ENCODE measurements around the gene FGFR2. TPM values are rescaled to one million over a fixed set of nuclear protein-coding genes. Genes with fewer than 3 reads are reported as not detected.
A peak's percentile ranks its signal among the peaks of the same experiment; 100 is the strongest.

Gene FGFR2
- total RNA-seq, 1 experiment from 2014 or later, result 286 TPM

- no peaks in the 10 kb centered on the region for H3K9me3 Mint-ChIP-seq (ENCODE audit: unreplicated experiment)
- intact Hi-C loops (cut with micrococcal nuclease; ENCODE audit: unreplicated experiment), result no loop called here
- H3K36me3 ChIP-seq (ENCODE audit: control insufficient read depth, insufficient read depth, low read length), result peaks cover 3% of the 10 kb centered on the region
- H3K27me3 ChIP-seq (replicated peaks; ENCODE audit: control insufficient read depth, insufficient read depth, low read length), result no peaks in the 10 kb centered on the region
- no peak overlapping the region for H3K4me3 Mint-ChIP-seq (ENCODE audit: unreplicated experiment)
- no peak overlapping the region for H3K4me3 ChIP-seq (ENCODE audit: low read depth, low read length)
- ChIA-PET POLR2A (no interaction called here), CTCF (no interaction called here)
- BruUV-seq (replicated peaks), result no TSS peak
- peak overlapping the region; percentile 64 for H3K27ac Mint-ChIP-seq (ENCODE audit: unreplicated experiment)
- DNase-seq, result no peak
- H3K4me1 ChIP-seq, result peaks cover 49% of the 10 kb centered on the region
- no peak for TF ChIP-seq CTCF (IDR thresholded peaks at IDR 0.05; ENCODE audit: insufficient read depth in 1 of 2, low read depth in 1 of 2, low read length in 1 of 2, severe bottlenecking in 1 of 2, unreplicated experiment in 1 of 2)
- H3K9me3 ChIP-seq, result no peaks in the 10 kb centered on the region
- no peaks in the 10 kb centered on the region for H3K27me3 Mint-ChIP-seq (ENCODE audit: insufficient read depth, unreplicated experiment)
- peaks cover 58% of the 10 kb centered on the region for H3K4me1 Mint-ChIP-seq (ENCODE audit: low read depth, unreplicated experiment)
- peaks cover 99% of the 10 kb centered on the region for H3K36me3 Mint-ChIP-seq (ENCODE audit: insufficient read depth, unreplicated experiment)
These were observed 53.9 kb downstream of the FGFR2 start for GRCh38 chr10:121544301-121544869.

DNA sequence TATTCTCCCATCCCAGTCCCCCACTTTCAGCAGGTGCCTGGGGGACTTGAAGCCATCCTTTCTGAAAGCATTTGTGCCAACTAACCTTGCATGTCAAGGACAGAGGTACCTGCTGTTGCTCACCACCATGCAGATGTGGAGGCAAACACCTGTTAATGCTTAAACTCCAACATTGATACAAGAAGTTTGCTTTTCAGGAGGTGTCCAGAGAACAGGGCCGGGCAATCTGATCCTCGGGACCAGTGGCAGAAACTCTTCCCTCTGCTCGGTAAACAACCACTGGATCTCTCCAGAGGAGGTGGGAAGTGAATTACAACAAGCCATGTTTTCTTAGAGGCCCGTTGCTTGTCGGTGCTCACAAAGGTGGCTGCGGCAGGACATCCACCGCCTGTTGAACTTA, 54.7 kb downstream of the FGFR2 start:
- Mint-ChIP-seq H3K27me3 (ENCODE audit: insufficient read depth, unreplicated experiment) (no peaks in the 10 kb centered on the region), H3K9me3 (ENCODE audit: unreplicated experiment) (no peaks in the 10 kb centered on the region), H3K4me1 (ENCODE audit: low read depth, unreplicated experiment) (peaks cover 57% of the 10 kb centered on the region), H3K36me3 (ENCODE audit: insufficient read depth, unreplicated experiment) (peaks cover 99% of the 10 kb centered on the region), H3K4me3 (ENCODE audit: unreplicated experiment) (peak overlapping the region; percentile 52), H3K27ac (ENCODE audit: unreplicated experiment) (peak overlapping the region; percentile 64)
- no peaks in the 10 kb centered on the region for H3K27me3 ChIP-seq (replicated peaks; ENCODE audit: control insufficient read depth, insufficient read depth, low read length)
- peaks cover 49% of the 10 kb centered on the region for H3K4me1 ChIP-seq
- BruUV-seq (replicated peaks), result no TSS peak
- intact Hi-C loops (cut with micrococcal nuclease; ENCODE audit: unreplicated experiment), result no loop called here
- no peak overlapping the region for H3K4me3 ChIP-seq (ENCODE audit: low read depth, low read length)
- CTCF ChIA-PET, result no interaction called here
- POLR2A ChIA-PET, result no interaction called here
- no peak for TF ChIP-seq CTCF (IDR thresholded peaks at IDR 0.05; ENCODE audit: insufficient read depth in 1 of 2, low read depth in 1 of 2, low read length in 1 of 2, severe bottlenecking in 1 of 2, unreplicated experiment in 1 of 2)
- H3K36me3 ChIP-seq (ENCODE audit: control insufficient read depth, insufficient read depth, low read length), result peaks cover 3% of the 10 kb centered on the region
- DNase-seq, result no peak
- H3K9me3 ChIP-seq, result no peaks in the 10 kb centered on the region

DNA sequence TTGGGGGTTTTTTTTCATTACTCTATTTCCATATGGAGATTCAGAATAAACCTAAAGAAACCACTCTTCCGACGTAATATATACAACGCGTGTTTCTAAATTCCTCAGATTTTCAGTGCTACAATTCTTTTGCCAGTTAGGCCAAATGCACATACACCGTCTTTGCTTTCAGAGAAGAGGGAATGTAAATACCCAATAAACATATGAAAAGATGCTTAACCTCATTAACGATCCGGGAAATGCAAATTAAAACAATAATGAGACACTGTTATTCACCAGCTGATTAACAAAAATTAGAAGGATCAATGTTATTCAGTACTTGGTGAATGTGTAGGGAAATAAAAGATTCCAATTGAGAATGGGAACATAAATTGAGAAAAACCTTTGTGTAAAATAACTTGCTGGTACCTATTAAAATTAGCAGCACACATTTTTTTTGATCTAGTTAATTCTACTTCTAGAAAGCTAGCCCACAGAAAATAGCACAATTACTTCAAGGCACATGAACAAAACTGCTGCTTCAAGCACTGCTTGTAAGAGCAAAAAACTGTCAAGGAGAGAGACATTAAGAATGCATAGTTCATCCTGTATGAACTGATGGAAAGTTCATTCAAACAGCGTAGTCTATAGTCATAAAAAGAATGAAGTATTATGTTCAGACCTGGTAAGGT, 56.7 kb downstream of the FGFR2 start:
- no peak overlapping the region for H3K27ac Mint-ChIP-seq (ENCODE audit: unreplicated experiment)
- Histone ChIP-seq H3K36me3 (ENCODE audit: control insufficient read depth, insufficient read depth, low read length) (peaks cover 2% of the 10 kb centered on the region; the same call in 1 of the 2 replicates), H3K4me1 (peaks cover 49% of the 10 kb centered on the region), H3K9me3 (no peaks in the 10 kb centered on the region), H3K4me3 (ENCODE audit: low read depth, low read length) (no peak overlapping the region), H3K27me3 (replicated peaks; ENCODE audit: control insufficient read depth, insufficient read depth, low read length) (no peaks in the 10 kb centered on the region)
- peaks cover 54% of the 10 kb centered on the region for H3K4me1 Mint-ChIP-seq (ENCODE audit: low read depth, unreplicated experiment)
- peak overlapping the region; percentile 14 for H3K4me3 Mint-ChIP-seq (ENCODE audit: unreplicated experiment)
- H3K36me3 Mint-ChIP-seq (ENCODE audit: insufficient read depth, unreplicated experiment), result peaks cover 99% of the 10 kb centered on the region
- TF ChIP-seq CTCF (IDR thresholded peaks at IDR 0.05; ENCODE audit: insufficient read depth in 1 of 2, low read depth in 1 of 2, low read length in 1 of 2, severe bottlenecking in 1 of 2, unreplicated experiment in 1 of 2), result no peak
- ChIA-PET CTCF (interaction anchor here (0.5 kb wide), 1 partner anchor 634 kb away, joined by 3 read pairs; no protein-coding TSS in a partner anchor), POLR2A (no interaction called here)
- intact Hi-C loops (cut with micrococcal nuclease; ENCODE audit: unreplicated experiment), result no loop called here
- BruUV-seq (replicated peaks), result no TSS peak
- no peak for DNase-seq
- H3K27me3 Mint-ChIP-seq (ENCODE audit: insufficient read depth, unreplicated experiment), result no peaks in the 10 kb centered on the region
- no peaks in the 10 kb centered on the region for H3K9me3 Mint-ChIP-seq (ENCODE audit: unreplicated experiment)
